ENCODE measurements around the gene TMPRSS4.
"Not testable (repeated sequence)": the region's sequence is repeated elsewhere in the genome, so short reads cannot be mapped to it uniquely, and the experiment has no call there.

TMPRSS4 gene

DNA sequence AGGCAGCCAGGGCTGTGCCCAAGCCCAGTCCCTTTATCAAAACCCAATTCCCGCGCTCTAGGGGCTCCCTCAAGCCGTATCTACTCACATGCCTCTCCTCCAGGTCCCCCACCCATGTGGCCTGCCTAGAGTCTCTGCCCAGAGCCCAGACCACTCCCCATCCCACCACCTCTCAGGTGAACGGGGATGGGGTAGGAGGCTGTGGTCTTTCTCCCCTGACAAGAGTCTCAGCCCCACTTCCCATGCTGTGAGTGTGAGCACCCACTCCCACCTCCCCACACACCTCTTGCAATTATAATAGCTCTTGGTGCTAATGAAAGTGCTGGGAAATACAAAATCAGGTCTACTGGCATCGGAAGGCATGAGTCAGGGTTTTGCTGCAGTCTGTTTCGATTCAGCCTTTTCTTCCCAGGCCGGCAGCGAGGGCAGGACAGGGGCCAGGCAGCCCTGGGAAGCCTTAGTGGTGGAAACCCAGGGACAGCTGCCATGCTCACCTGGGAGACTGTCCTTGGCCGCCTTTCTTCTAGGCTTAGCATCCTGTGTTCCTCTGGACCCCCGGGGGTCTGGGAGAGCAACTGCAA, 16.7 kb upstream of the TMPRSS4 start:
- no peak overlapping the region for H3K27ac ChIP-seq (ENCODE audit: low read length)
- no peak overlapping the region for H3K9ac ChIP-seq (ENCODE audit: low read length)
- no peak for DNase-seq
- H2AFZ ChIP-seq (ENCODE audit: low read length), result no peak overlapping the region
- H3K4me1 ChIP-seq (ENCODE audit: low read length), result no peaks in the 10 kb centered on the region
- no peak overlapping the region for H3K4me3 ChIP-seq (ENCODE audit: low read length)
- no peaks in the 10 kb centered on the region for H3K79me2 ChIP-seq (ENCODE audit: low read length)
- H3K9me2 ChIP-seq (replicated peaks; ENCODE audit: insufficient read depth, low read length), result no peaks in the 10 kb centered on the region
- no peaks in the 10 kb centered on the region for H4K20me1 ChIP-seq (ENCODE audit: insufficient read depth, low read length)
- TF ChIP-seq, protein P1, sequence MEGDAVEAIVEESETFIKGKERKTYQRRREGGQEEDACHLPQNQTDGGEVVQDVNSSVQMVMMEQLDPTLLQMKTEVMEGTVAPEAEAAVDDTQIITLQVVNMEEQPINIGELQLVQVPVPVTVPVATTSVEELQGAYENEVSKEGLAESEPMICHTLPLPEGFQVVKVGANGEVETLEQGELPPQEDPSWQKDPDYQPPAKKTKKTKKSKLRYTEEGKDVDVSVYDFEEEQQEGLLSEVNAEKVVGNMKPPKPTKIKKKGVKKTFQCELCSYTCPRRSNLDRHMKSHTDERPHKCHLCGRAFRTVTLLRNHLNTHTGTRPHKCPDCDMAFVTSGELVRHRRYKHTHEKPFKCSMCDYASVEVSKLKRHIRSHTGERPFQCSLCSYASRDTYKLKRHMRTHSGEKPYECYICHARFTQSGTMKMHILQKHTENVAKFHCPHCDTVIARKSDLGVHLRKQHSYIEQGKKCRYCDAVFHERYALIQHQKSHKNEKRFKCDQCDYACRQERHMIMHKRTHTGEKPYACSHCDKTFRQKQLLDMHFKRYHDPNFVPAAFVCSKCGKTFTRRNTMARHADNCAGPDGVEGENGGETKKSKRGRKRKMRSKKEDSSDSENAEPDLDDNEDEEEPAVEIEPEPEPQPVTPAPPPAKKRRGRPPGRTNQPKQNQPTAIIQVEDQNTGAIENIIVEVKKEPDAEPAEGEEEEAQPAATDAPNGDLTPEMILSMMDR (IDR thresholded peaks at IDR 0.05; ENCODE audit: low read length), result no peak
- no peak for TF ChIP-seq EZH2 (optimal IDR thresholded peaks at IDR 0.05; ENCODE audit: low read depth, low read length)
- TF ChIP-seq EZH2phosphoT487 (IDR thresholded peaks at IDR 0.05; ENCODE audit: low read length), result no peak
- no peaks in the 10 kb centered on the region for H3K9me3 ChIP-seq (replicated peaks; ENCODE audit: insufficient read depth, low read length)
- H3K27me3 ChIP-seq (replicated peaks; ENCODE audit: insufficient read depth, low read length), result no peaks in the 10 kb centered on the region
- no peak overlapping the region for H3K4me2 ChIP-seq (ENCODE audit: low read depth, low read length)
- no peaks in the 10 kb centered on the region for H3K36me3 ChIP-seq (replicated peaks; ENCODE audit: insufficient read depth, low read length)
- no peaks in the 10 kb centered on the region for H3F3A ChIP-seq (ENCODE audit: insufficient read depth, low read length)

DNA sequence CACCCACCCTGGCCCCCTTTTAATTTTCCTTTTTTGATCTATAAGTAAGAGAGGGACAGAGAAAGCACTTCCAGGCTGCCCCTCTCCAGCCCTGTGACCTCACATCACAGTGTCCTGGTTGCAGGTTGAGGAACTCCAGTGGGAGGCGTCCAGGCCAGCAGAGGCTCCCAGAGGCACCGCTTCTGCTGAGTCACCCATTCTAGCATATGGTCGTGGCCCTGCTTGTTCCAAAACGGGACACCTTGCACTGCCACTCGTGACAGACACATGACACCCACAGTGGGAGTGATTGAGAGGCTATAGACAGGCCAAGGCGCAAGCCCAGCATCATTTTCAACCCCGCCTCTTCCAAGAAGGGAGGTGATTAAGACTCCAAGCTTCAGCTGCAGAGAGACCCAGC, 16.0 kb upstream of the TMPRSS4 start:
- Histone ChIP-seq H3K4me2 (ENCODE audit: low read depth, low read length) (no peak overlapping the region), H3K9ac (ENCODE audit: low read length) (no peak overlapping the region), H3K36me3 (replicated peaks; ENCODE audit: insufficient read depth, low read length) (no peaks in the 10 kb centered on the region), H2AFZ (ENCODE audit: low read length) (no peak overlapping the region), H3K27me3 (replicated peaks; ENCODE audit: insufficient read depth, low read length) (no peaks in the 10 kb centered on the region), H3K9me3 (replicated peaks; ENCODE audit: insufficient read depth, low read length) (no peaks in the 10 kb centered on the region), H3K9me2 (replicated peaks; ENCODE audit: insufficient read depth, low read length) (no peaks in the 10 kb centered on the region), H3F3A (ENCODE audit: insufficient read depth, low read length) (no peaks in the 10 kb centered on the region), H4K20me1 (ENCODE audit: insufficient read depth, low read length) (no peaks in the 10 kb centered on the region), H3K79me2 (ENCODE audit: low read length) (no peaks in the 10 kb centered on the region), H3K4me1 (ENCODE audit: low read length) (no peaks in the 10 kb centered on the region), H3K27ac (ENCODE audit: low read length) (no peak overlapping the region), H3K4me3 (ENCODE audit: low read length) (no peak overlapping the region)
- TF ChIP-seq, protein P1 (IDR thresholded peaks at IDR 0.05; ENCODE audit: low read length), result no peak
- TF ChIP-seq EZH2phosphoT487 (IDR thresholded peaks at IDR 0.05; ENCODE audit: low read length) (no peak), EZH2 (optimal IDR thresholded peaks at IDR 0.05; ENCODE audit: low read depth, low read length) (no peak)
- no peak for DNase-seq

DNA sequence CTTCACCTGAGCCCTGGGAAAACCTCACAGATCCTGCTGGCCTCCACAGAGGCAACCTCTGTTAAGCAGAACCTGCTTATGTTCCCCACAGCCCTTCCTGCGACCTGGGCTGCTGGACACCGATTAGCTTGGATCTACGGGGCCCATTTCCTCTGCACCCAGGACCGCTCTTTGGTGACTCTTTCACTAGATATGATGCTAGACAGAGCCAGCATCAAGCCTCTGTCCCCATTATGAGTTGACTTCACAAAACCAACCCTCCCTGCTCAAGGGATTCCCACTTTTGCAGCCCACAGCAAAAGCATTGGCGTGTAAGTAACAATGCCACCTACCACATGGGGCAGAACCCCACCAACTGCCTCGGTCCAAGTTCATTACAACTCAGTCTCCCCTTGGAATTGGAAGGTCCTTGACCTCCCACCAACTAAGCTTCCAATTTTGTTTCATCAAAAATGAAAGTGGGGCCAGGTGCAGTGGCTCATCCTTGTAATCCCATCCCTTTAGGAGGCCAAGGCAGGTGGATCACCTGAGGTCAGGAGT, 15.2 kb upstream of the TMPRSS4 start:
- Histone ChIP-seq H3K27me3 (replicated peaks; ENCODE audit: insufficient read depth, low read length) (no peaks in the 10 kb centered on the region), H3K4me1 (ENCODE audit: low read length) (no peaks in the 10 kb centered on the region), H4K20me1 (ENCODE audit: insufficient read depth, low read length) (no peaks in the 10 kb centered on the region), H3K36me3 (replicated peaks; ENCODE audit: insufficient read depth, low read length) (no peaks in the 10 kb centered on the region), H2AFZ (ENCODE audit: low read length) (no peak overlapping the region), H3K9ac (ENCODE audit: low read length) (no peak overlapping the region), H3K9me3 (replicated peaks; ENCODE audit: insufficient read depth, low read length) (no peaks in the 10 kb centered on the region), H3K4me3 (ENCODE audit: low read length) (no peak overlapping the region), H3F3A (ENCODE audit: insufficient read depth, low read length) (no peaks in the 10 kb centered on the region), H3K27ac (ENCODE audit: low read length) (no peak overlapping the region), H3K79me2 (ENCODE audit: low read length) (no peaks in the 10 kb centered on the region), H3K9me2 (replicated peaks; ENCODE audit: insufficient read depth, low read length) (no peaks in the 10 kb centered on the region), H3K4me2 (ENCODE audit: low read depth, low read length) (no peak overlapping the region)
- no peak for DNase-seq
- TF ChIP-seq EZH2phosphoT487 (IDR thresholded peaks at IDR 0.05; ENCODE audit: low read length), result no peak
- no peak for TF ChIP-seq EZH2 (optimal IDR thresholded peaks at IDR 0.05; ENCODE audit: low read depth, low read length)
- TF ChIP-seq, protein P1 (IDR thresholded peaks at IDR 0.05; ENCODE audit: low read length), result no peak

DNA sequence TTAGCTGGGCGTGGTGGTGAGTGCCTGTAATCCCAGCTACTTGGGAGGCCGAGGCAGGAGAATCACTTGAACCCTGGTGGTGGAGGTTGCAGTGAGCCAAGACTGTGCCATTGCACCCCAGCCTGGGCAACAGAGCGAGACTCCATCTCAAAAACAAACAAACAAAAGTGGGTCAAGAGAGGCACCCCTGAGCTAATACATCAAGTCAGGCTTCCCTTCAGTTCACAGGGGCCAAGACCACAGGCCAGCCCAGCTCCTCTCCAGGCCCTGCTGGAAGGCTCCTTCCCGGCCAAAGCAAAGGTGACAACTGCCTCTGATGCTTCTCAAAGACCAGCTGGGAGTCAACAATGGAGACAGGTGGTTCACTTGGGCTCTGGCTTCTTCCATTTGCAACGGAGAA, 14.7 kb upstream of the TMPRSS4 start:
- H3K4me3 ChIP-seq (ENCODE audit: low read length); H3K27ac ChIP-seq (ENCODE audit: low read length); H3K27me3 ChIP-seq (replicated peaks; ENCODE audit: insufficient read depth, low read length): not testable (repeated sequence)

DNA sequence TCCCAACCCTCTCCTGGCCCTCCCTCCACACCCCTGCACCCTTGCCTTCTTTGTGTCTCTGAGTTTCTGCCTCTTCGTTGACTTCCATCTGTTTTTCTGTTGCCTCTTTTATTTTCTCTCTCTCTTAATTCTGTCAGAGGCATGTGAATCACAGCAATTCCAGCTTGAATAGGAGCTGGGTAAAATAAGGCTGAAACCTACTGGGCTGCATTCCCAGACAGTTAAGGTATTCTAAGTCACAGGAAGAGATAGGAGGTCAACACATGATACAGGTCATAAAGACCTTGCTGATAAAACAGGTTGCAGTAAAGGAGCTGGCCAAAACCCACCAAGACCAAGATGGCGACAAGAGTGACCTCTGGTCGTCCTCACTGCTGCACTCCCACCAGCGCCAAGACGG, 14.2 kb upstream of the TMPRSS4 start:
- not testable (repeated sequence) for H2AFZ ChIP-seq (ENCODE audit: low read length); H3K9ac ChIP-seq (ENCODE audit: low read length); H3K4me1 ChIP-seq (ENCODE audit: low read length); H3K4me2 ChIP-seq (ENCODE audit: low read depth, low read length); H4K20me1 ChIP-seq (ENCODE audit: insufficient read depth, low read length); H3K36me3 ChIP-seq (replicated peaks; ENCODE audit: insufficient read depth, low read length); H3K79me2 ChIP-seq (ENCODE audit: low read length); DNase-seq; H3K27me3 ChIP-seq (replicated peaks; ENCODE audit: insufficient read depth, low read length); H3K9me3 ChIP-seq (replicated peaks; ENCODE audit: insufficient read depth, low read length); H3K27ac ChIP-seq (ENCODE audit: low read length); H3K9me2 ChIP-seq (replicated peaks; ENCODE audit: insufficient read depth, low read length); H3F3A ChIP-seq (ENCODE audit: insufficient read depth, low read length); H3K4me3 ChIP-seq (ENCODE audit: low read length)

More for the DNA sequence above, 14.7 kb upstream of the TMPRSS4 start:
- not testable (repeated sequence) for H4K20me1 ChIP-seq (ENCODE audit: insufficient read depth, low read length); H3K9me3 ChIP-seq (replicated peaks; ENCODE audit: insufficient read depth, low read length); H3K9me2 ChIP-seq (replicated peaks; ENCODE audit: insufficient read depth, low read length); DNase-seq; H3F3A ChIP-seq (ENCODE audit: insufficient read depth, low read length); H3K36me3 ChIP-seq (replicated peaks; ENCODE audit: insufficient read depth, low read length); H3K9ac ChIP-seq (ENCODE audit: low read length); H2AFZ ChIP-seq (ENCODE audit: low read length); H3K4me2 ChIP-seq (ENCODE audit: low read depth, low read length); H3K79me2 ChIP-seq (ENCODE audit: low read length); H3K4me1 ChIP-seq (ENCODE audit: low read length)
